GM12878 (cell line): ENCODE results near the gene TRUB2. TPM values are rescaled to one million over a fixed set of nuclear protein-coding genes. Genes with fewer than 3 reads are reported as not detected.

Experiments
- ATAC-seq: fragments of 200-7000 bp; cut with Tn5 transposase; 3 replicates; pipeline ENCODE4 v1.9.1; 2020; ENCODE audit warnings: mild to moderate bottlenecking, moderate library complexity
- BruUV-seq: library from RNA; stranded (reverse); fragments of 400-500 nt; replicated peaks from 2 replicates; lab custom pipeline; 2021; lab: Mats Ljungman, UMichigan
- CTCF ChIA-PET: fragments of 300-600 bp; sonication (Branson Sonifier 250); formaldehyde crosslinking; extraction: SDS; loops from one replicate; lab custom pipeline; 2021; ENCODE audit warnings: inconsistent platforms; lab: Yijun Ruan, JAX
- POLR2A ChIA-PET: fragments of 350-600 bp; formaldehyde crosslinking; extraction: SDS; loops from one replicate; lab custom pipeline; 2021; ENCODE audit warnings: inconsistent platforms; lab: Charles Lee
- RAD21 ChIA-PET: fragments of 300-600 bp; sonication (Branson Sonifier 250); formaldehyde crosslinking; loops from one replicate; lab custom pipeline; 2023; ENCODE audit warnings: antibody characterized with exemption; ENCODE audit not compliant: unreplicated experiment; lab: Charles Lee
- SMC1A ChIA-PET: fragments of 300-600 bp; sonication (Branson Sonifier 250); formaldehyde crosslinking; loops from one replicate; lab custom pipeline; 2023; ENCODE audit not compliant: unreplicated experiment, uncharacterized antibody; lab: Charles Lee
- DNase-seq: peaks from one replicate; pipeline ENCODE4 v3.0.0-alpha.2; 2011; ENCODE audit warnings: low read depth, low spot score
- FAIRE-seq: peaks from 3 replicates; lab custom pipeline; 2011; peaks lifted over from hg19 to GRCh38; lab: Jason Lieb, UNC
- H2AFZ ChIP-seq: 2 replicates; pipeline ENCODE4 v1.6.0; 2011; ENCODE audit warnings: low read depth, low read length, control low read depth; ENCODE audit not compliant: control insufficient read depth
- H3K27ac ChIP-seq: 2 replicates; pipeline ENCODE4 v1.5.1; 2011; ENCODE audit warnings: control low read depth; ENCODE audit not compliant: control insufficient read depth, insufficient read depth
- H3K27me3 ChIP-seq, 2 experiments: replicated peaks in 1 of 2; 2 replicates each; pipeline versions ENCODE4 v1.6.0 to v1.6.1; 2011; ENCODE audit warnings: low read length in 1 of 2; ENCODE audit not compliant: control insufficient read depth in 2 of 2, insufficient read depth in 2 of 2
- H3K36me3 ChIP-seq, 2 experiments: 2 replicates each; pipeline ENCODE4 v1.5.1; 2011; ENCODE audit warnings: low read length in 1 of 2; ENCODE audit not compliant: control insufficient read depth in 2 of 2, insufficient read depth in 2 of 2
- H3K4me1 ChIP-seq: 2 replicates; pipeline ENCODE4 v1.6.1; 2011; ENCODE audit warnings: mild to moderate bottlenecking, low read length, moderate library complexity, mixed read lengths; ENCODE audit not compliant: control insufficient read depth, insufficient read depth
- H3K4me2 ChIP-seq: 2 replicates; pipeline ENCODE4 v1.6.0; 2011; ENCODE audit warnings: control low read depth; ENCODE audit not compliant: control insufficient read depth, insufficient read depth
- H3K4me3 ChIP-seq: fragments of 200-600 bp; sonication (generic); 2 replicates; pipeline ENCODE4 v1.5.1; 2016
- H3K79me2 ChIP-seq: 2 replicates; pipeline ENCODE4 v1.6.0; 2011; ENCODE audit warnings: low read length; ENCODE audit not compliant: control insufficient read depth, insufficient read depth
- H3K9ac ChIP-seq: 2 replicates; pipeline ENCODE4 v1.8.0; 2011; ENCODE audit warnings: low read length, control low read depth, mixed read lengths; ENCODE audit not compliant: control insufficient read depth, insufficient read depth
- H3K9me3 ChIP-seq: replicated peaks from 3 replicates; pipeline ENCODE4 v1.5.1; 2011; ENCODE audit warnings: mild to moderate bottlenecking, low read length; ENCODE audit not compliant: control insufficient read depth, insufficient read depth
- H4K20me1 ChIP-seq: 2 replicates; pipeline ENCODE4 v1.6.0; 2011; ENCODE audit not compliant: control insufficient read depth, insufficient read depth
- BRCA1 ChIP-seq: IDR thresholded peaks from 2 replicates; pipeline ENCODE4 v1.6.1; 2011; ENCODE audit warnings: low read depth, low read length, improper control_type of control experiment
- CEBPB ChIP-seq, 2 experiments: fragments of 150-350 bp in 1 of 2; IDR thresholded peaks; 2 replicates each; pipeline ENCODE4 v1.6.1; 2012 to 2014; ENCODE audit warnings: low read depth in 2 of 2, low read length in 2 of 2, borderline replicate concordance in 1 of 2, inconsistent platforms in 1 of 2
- E4F1 ChIP-seq: fragments of 450-650 bp; IDR thresholded peaks from 2 replicates; pipeline ENCODE4 v1.6.1; 2018; ENCODE audit warnings: borderline replicate concordance, mild to moderate bottlenecking; ENCODE audit not compliant: partially characterized antibody
- JUNB ChIP-seq: IDR thresholded peaks from 2 replicates; pipeline ENCODE4 v1.6.1; 2016; ENCODE audit warnings: antibody characterized with exemption, mild to moderate bottlenecking
- PBX3 ChIP-seq: IDR thresholded peaks from 2 replicates; pipeline ENCODE4 v1.6.1; 2011; ENCODE audit warnings: mild to moderate bottlenecking, low read depth, low read length, moderate library complexity; ENCODE audit not compliant: insufficient replicate concordance
- SIN3A ChIP-seq: IDR thresholded peaks from 2 replicates; pipeline ENCODE4 v1.6.1; 2012; ENCODE audit warnings: low read depth, low read length, improper control_type of control experiment
- YBX1 ChIP-seq: fragments of 450-650 bp; IDR thresholded peaks from 2 replicates; pipeline ENCODE4 v1.6.1; 2016; ENCODE audit warnings: antibody characterized with exemption
- YY1 ChIP-seq: IDR thresholded peaks from 2 replicates; pipeline ENCODE4 v1.6.1; 2011; ENCODE audit warnings: low read depth, mild to moderate bottlenecking, low read length
- WGBS: methylation state at CpG from one replicate; pipeline ENCODE4 v1.1.6; 2016; ENCODE audit warnings: low lambda C conversion rate; ENCODE audit not compliant: insufficient replicate concordance, insufficient coverage; ENCODE audit errors: missing lambda C conversion rate; 5-methylcytosine and 5-hydroxymethylcytosine counted together
- in situ Hi-C: fragments of 300-500 bp; cut with MboI; formaldehyde crosslinking; loops from 9 replicates; pipeline ENCODE4 v1.14.3; 2018; ENCODE audit warnings: mixed read lengths
- intact Hi-C: fragments of 100-400 bp; cut with micrococcal nuclease; formaldehyde crosslinking; loops from one replicate; pipeline ENCODE4 v1.14.2; 2022; ENCODE audit not compliant: unreplicated experiment
- polyA plus RNA-seq, 11 experiments: library from polyadenylated mRNA; depleted of rRNA in 4 of 11; unstranded in 6 of 11; stranded (reverse) in 5 of 11; fragments of >200 nt; fragmentation: Nextera tagmentation in 4 of 11; fragmentation: Illumina TruSeq in 1 of 11; extraction: Ambion mirVana in 4 of 11; extraction: Trizol in 1 of 11; gene quantifications; 1 replicate in 1 of 11; 2 replicates in 10 of 11; pipeline versions ENCODE4 v1.2.1 to v1.2.3, GENCODE V29; 2011 to 2016; ENCODE audit warnings: inconsistent platforms in 2 of 11, missing spikeins in 2 of 11, low read depth in 1 of 11
- total RNA-seq, 4 experiments: library from RNA; depleted of rRNA in 3 of 4; stranded (reverse); fragments of >200 nt in 3 of 4; fragmentation: Illumina TruSeq in 1 of 4; extraction: Trizol in 1 of 4; gene quantifications; 2 replicates each; pipeline versions ENCODE4 v1.2.1 to v1.2.3, GENCODE V29; 2013 to 2021

The TRUB2 gene
- total and polyA plus RNA-seq, 10 of the 15 experiments (the other 5 are each of a cell fraction or from before 2014, with no cell fraction given) = 2.8 to 70.5 (median 37.2) TPM

- 7% methylated on average over 2 of the region's 2 CpGs for WGBS
- intact Hi-C loops = loop anchor here (5.0 kb wide), 1 partner anchor 51 kb away; no protein-coding TSS in a partner anchor
- no peaks in the 10 kb centered on the region; a peak in 1 of 4 replicates for H3K36me3 ChIP-seq
- no peaks in the 10 kb centered on the region for H3K9me3 ChIP-seq
- RAD21 ChIA-PET = interaction anchor here (0.6 to 3.7 kb wide), 6 partner anchors 11 to 105 kb away, joined by 3 to 18 read pairs (median 5); partner anchors contain the start of genes CERCAM and URM1
- FAIRE-seq (no peak), ATAC-seq (no peak), DNase-seq (no peak)
- no peak overlapping the region for H2AFZ ChIP-seq
- BruUV-seq = no TSS peak
- H3K27ac ChIP-seq = no peak overlapping the region
- CTCF ChIA-PET = interaction anchor here (1.0 to 4.4 kb wide), 10 partner anchors 11 to 567 kb away, joined by 3 to 61 read pairs (median 11); partner anchors contain the start of genes CERCAM and URM1
- SMC1A ChIA-PET = interaction anchor here (1.9 to 2.9 kb wide), 2 partner anchors 10 to 66 kb away, joined by 9 to 19 read pairs; partner anchors contain the start of gene URM1
- in situ Hi-C loops = no loop called here
- H3K4me1 ChIP-seq = peaks cover 7% of the 10 kb centered on the region
- no peak overlapping the region for H3K4me2 ChIP-seq
- no peaks in the 10 kb centered on the region for H4K20me1 ChIP-seq
- H3K79me2 ChIP-seq = no peaks in the 10 kb centered on the region
- H3K9ac ChIP-seq = no peak overlapping the region
- H3K27me3 ChIP-seq = no peaks in the 10 kb centered on the region
- TF ChIP-seq SIN3A (no peak), YBX1 (no peak), CEBPB (IDR thresholded peaks at IDR 0.05; ENCODE audit: borderline replicate concordance in 1 of 2, low read depth in 2 of 2, low read length in 2 of 2) (no peak), YY1 (no peak), JUNB (no peak), PBX3 (no peak), BRCA1 (no peak), E4F1 (no peak)
- H3K4me3 ChIP-seq = no peak overlapping the region
- POLR2A ChIA-PET = interaction anchor here (0.6 kb wide), 1 partner anchor 191 kb away, joined by 4 read pairs; no protein-coding TSS in a partner anchor
Observed at GRCh38 chr9:128360826-128361225, 38.6 kb upstream of the TRUB2 start.
